Stimulated activated naive CD8-positive, alpha-beta T cell treated with anti-CD3 and anti-CD28 coated beads, Interleukin-15, Interleukin-2, amounts not matched to agents 100 U/mL and 50 U/mL, for 24 hours (primary cell): Measurements from ENCODE around the gene DGKI.
A peak's percentile ranks its signal among the peaks of the same experiment; 100 is the strongest.

Source experiments
- ATAC-seq: fragments of 150-1000 bp; cut with Tn5 transposase; one replicate; pipeline ENCODE4 v1.10.0; 2021
- DNase-seq: peaks from one replicate; pipeline ENCODE4 v3.0.0; 2021

The DGKI gene

GRCh38 chr7:137652721-137653120 lies 194.1 kb downstream of the DGKI start:
- no peak for ATAC-seq
- DNase-seq: no peak

- DNase-seq (no peak), ATAC-seq (no peak)
These were observed 198.7 kb downstream of the DGKI start for GRCh38 chr7:137647905-137648565.

DNA sequence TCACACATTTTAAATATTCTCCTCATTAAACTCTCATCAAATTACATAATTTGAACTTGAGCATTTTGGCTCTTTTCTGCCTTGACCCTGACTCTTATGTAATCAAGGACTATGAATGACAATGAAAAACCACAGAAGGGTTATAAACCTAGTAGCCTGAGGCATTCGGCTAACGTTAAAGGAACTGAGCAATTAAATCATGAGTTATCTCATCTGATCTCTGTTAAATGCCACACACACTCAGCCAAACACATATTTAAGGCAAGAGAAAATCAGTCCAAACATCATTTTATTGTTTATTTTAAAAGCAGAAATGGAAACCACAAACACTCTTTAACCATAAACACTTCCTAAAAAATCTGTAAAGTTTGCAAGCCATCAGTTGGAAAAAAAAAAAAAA lies 204.3 kb downstream of the DGKI start:
- ATAC-seq (no peak), DNase-seq (no peak)

GRCh38 chr7:137642031-137642430 lies 204.7 kb downstream of the DGKI start:
- DNase-seq: no peak
- no peak for ATAC-seq

DNA sequence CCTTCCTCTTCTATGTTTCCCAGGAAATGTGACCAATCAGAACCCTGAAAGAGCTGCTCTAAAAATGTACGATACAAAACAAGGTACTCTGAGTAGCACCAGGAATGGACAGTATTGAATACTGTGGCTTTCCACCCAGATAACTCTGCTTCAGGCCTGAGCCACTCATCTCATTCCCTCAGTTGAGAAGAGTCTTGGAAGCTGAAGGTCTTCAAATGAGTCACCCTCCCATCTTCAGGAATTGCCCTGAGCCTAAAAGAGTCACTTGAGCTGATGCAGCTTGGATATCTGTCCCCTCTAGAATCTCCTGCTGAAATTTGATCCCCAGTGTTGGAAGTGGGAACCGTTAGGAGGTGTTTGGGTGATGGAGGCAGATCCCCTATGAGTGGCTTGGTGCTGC lies 210.4 kb downstream of the DGKI start:
- ATAC-seq: no peak
- no peak for DNase-seq

GRCh38 chr7:137635874-137636273 lies 210.9 kb downstream of the DGKI start:
- ATAC-seq: no peak
- DNase-seq: no peak

DNA sequence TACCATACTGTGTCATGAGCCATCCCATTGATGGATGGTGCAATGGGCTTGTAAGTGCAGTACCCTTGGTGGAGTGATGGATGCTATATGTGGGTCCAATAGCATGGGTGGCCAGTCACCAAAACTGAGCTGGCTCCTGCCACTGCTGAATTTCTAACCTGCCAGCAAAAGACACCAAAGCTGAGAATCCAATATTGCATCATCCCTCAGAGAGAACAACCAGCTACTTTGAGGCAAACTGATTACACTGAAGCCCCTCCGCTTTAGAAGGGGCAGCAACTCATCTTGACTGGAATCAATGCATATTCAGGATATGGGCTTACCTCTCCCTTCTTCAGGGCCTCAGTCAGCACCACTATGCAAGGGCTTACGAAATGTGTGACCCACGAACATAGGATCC lies 211.6 kb downstream of the DGKI start:
- DNase-seq (no peak), ATAC-seq (no peak)

- ATAC-seq (no peak), DNase-seq (no peak)
These were observed 212.4 kb downstream of the DGKI start for GRCh38 chr7:137634356-137634755.

DNA sequence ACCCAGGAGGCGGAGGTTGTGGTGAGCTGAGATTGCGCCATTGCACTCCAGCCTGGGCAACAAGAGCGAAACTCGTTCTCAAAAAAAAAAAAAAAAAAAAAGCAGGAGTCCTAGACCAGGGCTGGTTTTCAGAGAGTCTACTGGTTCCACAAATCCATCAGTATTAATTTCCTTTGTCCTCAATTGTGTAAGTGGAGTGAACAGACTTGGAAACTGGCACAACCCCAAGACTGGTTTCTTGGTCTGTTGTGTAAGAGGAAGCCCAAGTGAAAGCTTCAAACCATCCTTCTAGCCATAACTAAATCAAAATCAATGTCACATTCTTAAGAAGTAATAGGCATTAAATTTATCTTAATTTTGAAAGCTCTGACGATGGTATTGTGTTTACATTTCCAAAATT lies 213.6 kb downstream of the DGKI start:
- no peak for DNase-seq
- ATAC-seq: no peak

- no peak for DNase-seq
- ATAC-seq: no peak
These were observed 218.6 kb downstream of the DGKI start for GRCh38 chr7:137628216-137628615.

DNA sequence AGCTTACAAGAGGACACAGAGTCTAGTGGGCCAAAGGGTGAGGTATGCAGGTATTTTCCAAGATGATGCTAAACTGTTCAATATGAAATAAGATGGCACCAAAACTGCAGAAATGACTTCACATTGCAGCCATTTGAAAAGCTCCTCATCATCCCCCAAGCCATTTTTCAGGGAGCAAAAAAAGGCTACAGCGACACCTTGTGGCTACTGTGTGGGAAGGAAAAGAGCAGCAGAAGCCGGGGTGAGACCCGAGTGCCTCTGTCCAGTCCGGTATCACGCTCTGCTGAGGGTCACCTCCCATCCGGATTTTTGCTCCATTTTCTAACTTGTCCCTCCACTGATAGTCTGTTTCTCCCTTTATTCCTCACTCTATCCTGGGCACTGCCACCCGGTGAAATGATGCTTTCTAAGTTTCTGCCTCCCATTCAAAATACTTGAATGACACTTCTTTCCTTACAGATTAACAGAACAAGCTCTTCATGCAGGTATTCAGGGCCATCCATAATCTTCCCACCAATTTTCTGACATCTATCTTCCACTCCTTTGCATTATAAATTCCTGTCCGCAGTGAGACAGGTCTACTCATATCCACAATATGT lies 220.2 kb downstream of the DGKI start:
- no peak for ATAC-seq
- DNase-seq: peak; percentile 49

- DNase-seq (no peak), ATAC-seq (no peak)
These were observed 221.6 kb downstream of the DGKI start for GRCh38 chr7:137625197-137625596.

DNA sequence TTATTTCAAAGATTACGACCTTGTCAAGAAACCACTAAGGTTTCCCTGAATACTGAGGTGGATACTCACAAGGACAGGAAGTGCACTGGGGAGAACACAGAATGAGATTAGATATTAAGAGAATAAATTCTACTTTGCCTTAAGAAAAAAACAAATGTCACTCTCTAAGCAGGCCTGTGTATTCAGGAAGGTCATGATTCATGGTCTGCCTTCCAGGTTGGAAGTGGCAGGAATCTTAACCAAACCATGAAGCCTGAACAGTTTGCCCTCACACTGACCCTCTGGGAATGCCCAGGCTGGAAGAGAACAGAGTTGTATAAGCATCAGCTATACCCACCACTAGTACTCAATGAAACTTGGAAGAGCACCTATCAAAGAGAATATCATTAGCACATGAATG lies 227.6 kb downstream of the DGKI start:
- DNase-seq (no peak), ATAC-seq (no peak)

DNA sequence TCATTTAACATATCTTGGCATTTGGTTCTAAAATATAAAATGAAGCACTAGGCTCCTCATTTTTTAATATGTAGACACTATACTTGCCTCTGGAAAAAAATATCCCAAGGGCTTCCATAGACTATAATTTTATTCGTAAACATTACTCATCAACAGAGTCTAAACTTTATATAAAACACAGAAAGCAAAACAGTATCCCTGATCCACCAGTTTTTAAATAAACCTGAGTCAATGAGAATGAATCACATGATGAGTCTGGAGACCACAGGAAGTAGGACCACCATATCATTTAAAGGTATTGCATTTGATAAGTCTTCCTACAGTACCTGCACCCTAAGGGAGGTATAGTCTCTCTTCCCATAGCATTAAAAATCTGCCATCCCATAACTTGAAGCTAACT lies 228.0 kb downstream of the DGKI start:
- DNase-seq (no peak), ATAC-seq (no peak)

- DNase-seq: no peak
- ATAC-seq: no peak
These were observed 233.7 kb downstream of the DGKI start for GRCh38 chr7:137613006-137613525.

DNA sequence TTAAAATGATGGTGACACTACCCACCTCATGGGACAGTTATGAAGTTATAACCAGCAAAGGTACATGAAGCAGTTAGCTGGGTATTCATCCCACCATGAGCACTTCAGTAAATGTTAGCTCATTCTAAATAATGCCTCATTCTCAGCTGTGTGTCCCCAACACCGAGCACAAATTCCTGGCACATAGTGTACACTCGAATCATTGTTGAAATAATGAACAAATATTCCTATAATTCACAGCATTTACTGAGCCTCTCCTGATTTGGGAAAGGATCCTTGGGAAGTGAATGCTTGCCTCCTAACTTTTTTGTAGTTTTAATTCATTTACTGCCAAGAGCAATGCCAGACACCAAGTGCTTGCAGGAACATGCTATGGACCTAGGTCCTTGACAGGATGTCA lies 235.2 kb downstream of the DGKI start:
- no peak for DNase-seq
- no peak for ATAC-seq

DNA sequence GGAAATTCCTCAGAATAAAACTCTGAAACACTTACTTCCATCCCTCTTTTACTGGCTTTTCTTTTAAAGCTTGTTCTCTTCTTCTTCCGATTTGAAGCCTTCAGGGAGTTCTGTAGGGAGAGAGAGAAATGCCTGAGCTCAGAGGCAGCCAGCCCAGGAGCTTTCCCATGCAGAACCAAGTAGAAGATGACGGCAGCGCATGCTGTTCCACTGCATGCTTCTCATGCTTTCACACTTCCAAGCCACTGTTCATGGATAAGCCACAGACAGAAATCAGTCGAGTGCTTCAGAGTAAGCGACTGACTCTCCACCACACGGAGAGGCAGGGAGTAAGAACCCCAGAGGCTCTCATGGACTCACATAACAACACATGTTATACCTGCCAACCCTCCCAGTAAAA lies 237.3 kb downstream of the DGKI start:
- ATAC-seq (no peak), DNase-seq (no peak)

GRCh38 chr7:137606061-137606674 lies 240.6 kb downstream of the DGKI start:
- ATAC-seq: no peak
- no peak for DNase-seq

DNA sequence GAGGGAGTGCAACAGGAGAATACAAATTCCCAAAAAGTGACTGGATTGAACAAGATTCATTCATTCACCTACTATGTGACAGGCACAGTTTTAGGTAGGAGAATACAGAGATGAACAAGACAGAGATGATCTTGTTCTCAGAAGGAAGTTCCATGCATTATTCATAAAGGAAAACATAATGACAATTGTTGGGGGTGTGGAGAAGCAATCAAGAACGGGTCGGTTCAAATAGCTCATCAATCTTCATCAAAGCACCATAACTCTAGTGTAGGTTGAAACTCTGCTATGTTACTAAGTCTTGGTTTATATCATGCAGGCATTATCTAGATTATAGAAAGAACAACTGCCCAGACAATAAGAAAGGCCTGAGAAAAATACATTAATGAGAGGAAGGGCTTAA lies 243.7 kb downstream of the DGKI start:
- no peak for DNase-seq
- ATAC-seq: no peak

- ATAC-seq: no peak
- DNase-seq: no peak
These were observed 245.1 kb downstream of the DGKI start for GRCh38 chr7:137601642-137602041.

- no peak for ATAC-seq
These were observed 248.9 kb downstream of the DGKI start for GRCh38 chr7:137597856-137598255.

DNA sequence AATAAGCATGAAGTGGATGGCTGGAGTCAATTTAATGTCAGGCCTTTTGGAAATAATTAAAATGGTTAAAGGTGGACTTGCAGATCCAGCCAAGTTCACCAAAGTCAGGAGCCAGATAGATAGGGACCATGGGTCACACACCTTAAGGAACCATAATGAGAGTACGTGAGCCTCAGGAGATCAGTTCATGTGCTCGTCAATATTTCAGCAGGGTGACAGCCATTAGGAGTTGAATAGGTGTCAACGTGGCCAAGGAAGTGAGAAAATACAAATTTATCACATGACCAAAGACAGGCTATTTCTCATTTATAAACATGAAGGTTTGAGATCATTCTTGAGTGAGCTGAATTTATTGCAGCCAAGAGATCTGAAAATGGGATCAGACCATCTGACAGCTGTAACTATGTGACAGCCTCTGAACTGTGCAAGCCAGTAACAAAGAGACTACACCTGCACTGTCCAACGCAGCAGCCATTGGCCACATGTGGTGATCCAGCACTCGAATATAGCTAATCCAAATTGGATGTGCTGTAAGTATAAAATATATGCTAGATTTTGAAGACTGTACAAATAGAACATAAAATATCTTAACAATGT lies 253.6 kb downstream of the DGKI start:
- no peak for DNase-seq

More at GRCh38 chr7:137597856-137598255, 248.9 kb downstream of the DGKI start:
- no peak for DNase-seq

GRCh38 chr7:137592232-137592896 lies 254.4 kb downstream of the DGKI start:
- ATAC-seq: no peak
- DNase-seq: peak; percentile 5

More for the DNA sequence above, 253.6 kb downstream of the DGKI start:
- ATAC-seq: no peak
